Effector memory CD4-positive, alpha-beta T cell (primary cell): ENCODE data around the gene SLC29A3.
"Not testable (repeated sequence)": the region's sequence is repeated elsewhere in the genome, so short reads cannot be mapped to it uniquely, and the experiment has no call there.

Source experiments
- DNase-seq, 3 donors: peaks; one replicate each; pipeline ENCODE4 v3.0.0-alpha.2; 2020
- H3K27ac ChIP-seq: 2 replicates; pipeline ENCODE4 v1.7.0; 2013; ENCODE audit warnings: mild to moderate bottlenecking, low read length, moderate library complexity; ENCODE audit not compliant: insufficient read depth, poor library complexity, severe bottlenecking
- H3K27me3 ChIP-seq: replicated peaks from 2 replicates; pipeline ENCODE4 v1.7.0; 2013; ENCODE audit warnings: mild to moderate bottlenecking, low read length; ENCODE audit not compliant: insufficient read depth, control insufficient read depth, poor library complexity, severe bottlenecking
- H3K36me3 ChIP-seq: 2 replicates; pipeline ENCODE4 v1.7.0; 2013; ENCODE audit warnings: mild to moderate bottlenecking, low read length, moderate library complexity; ENCODE audit not compliant: control insufficient read depth, insufficient read depth
- H3K4me1 ChIP-seq: 2 replicates; pipeline ENCODE4 v1.7.0; 2013; ENCODE audit warnings: low read length, mild to moderate bottlenecking; ENCODE audit not compliant: control insufficient read depth, insufficient read depth, poor library complexity, severe bottlenecking
- H3K4me3 ChIP-seq: 2 replicates; pipeline ENCODE4 v1.7.0; 2013; ENCODE audit warnings: low read length, low read depth, mild to moderate bottlenecking; ENCODE audit not compliant: insufficient read depth, poor library complexity, severe bottlenecking
- H3K9me3 ChIP-seq: 2 replicates; pipeline ENCODE4 v1.7.0; 2013; ENCODE audit warnings: mild to moderate bottlenecking, low read length, moderate library complexity; ENCODE audit not compliant: control insufficient read depth

SLC29A3 gene

GRCh38 chr10:71351628-71352319 lies 32.7 kb downstream of the SLC29A3 start:
- no peaks in the 10 kb centered on the region for H3K36me3 ChIP-seq
- no peaks in the 10 kb centered on the region for H3K27me3 ChIP-seq

GRCh38 chr10:71353639-71354038 lies 34.6 kb downstream of the SLC29A3 start:
- peaks cover 10% of the 10 kb centered on the region for H3K36me3 ChIP-seq
- H3K4me3 ChIP-seq = no peak overlapping the region
- no peaks in the 10 kb centered on the region for H3K27me3 ChIP-seq
- H3K4me1 ChIP-seq = no peaks in the 10 kb centered on the region
- no peak for DNase-seq
- H3K9me3 ChIP-seq = no peaks in the 10 kb centered on the region
- no peak overlapping the region for H3K27ac ChIP-seq

More at GRCh38 chr10:71351628-71352319, 32.7 kb downstream of the SLC29A3 start:
- Histone ChIP-seq H3K4me3 (no peak overlapping the region), H3K4me1 (no peaks in the 10 kb centered on the region), H3K9me3 (no peaks in the 10 kb centered on the region), H3K27ac (no peak overlapping the region)
- DNase-seq = no peak

GRCh38 chr10:71354776-71355175 lies 35.7 kb downstream of the SLC29A3 start:
- H3K27ac ChIP-seq = no peak overlapping the region
- no peaks in the 10 kb centered on the region for H3K4me1 ChIP-seq
- no peak overlapping the region for H3K4me3 ChIP-seq
- H3K9me3 ChIP-seq = no peaks in the 10 kb centered on the region
- DNase-seq = no peak
- no peaks in the 10 kb centered on the region for H3K27me3 ChIP-seq
- peaks cover 10% of the 10 kb centered on the region for H3K36me3 ChIP-seq

- Histone ChIP-seq H3K4me3 (no peak overlapping the region), H3K27me3 (no peaks in the 10 kb centered on the region), H3K27ac (no peak overlapping the region), H3K4me1 (no peaks in the 10 kb centered on the region), H3K36me3 (peaks cover 10% of the 10 kb centered on the region), H3K9me3 (no peaks in the 10 kb centered on the region)
- DNase-seq = no peak
Measured at GRCh38 chr10:71355886-71356285, 36.8 kb downstream of the SLC29A3 start.

GRCh38 chr10:71357792-71358265 lies 38.8 kb downstream of the SLC29A3 start:
- H3K36me3 ChIP-seq = peaks cover 10% of the 10 kb centered on the region

GRCh38 chr10:71358277-71358676 lies 39.2 kb downstream of the SLC29A3 start:
- H3K9me3 ChIP-seq = no peaks in the 10 kb centered on the region
- H3K36me3 ChIP-seq = peaks cover 10% of the 10 kb centered on the region
- H3K27me3 ChIP-seq = no peaks in the 10 kb centered on the region
- no peak for DNase-seq
- no peak overlapping the region for H3K4me3 ChIP-seq
- H3K27ac ChIP-seq = no peak overlapping the region
- H3K4me1 ChIP-seq = no peaks in the 10 kb centered on the region

More at GRCh38 chr10:71357792-71358265, 38.8 kb downstream of the SLC29A3 start:
- Histone ChIP-seq H3K9me3 (no peaks in the 10 kb centered on the region), H3K27me3 (no peaks in the 10 kb centered on the region), H3K4me3 (no peak overlapping the region), H3K27ac (no peak overlapping the region), H3K4me1 (no peaks in the 10 kb centered on the region)
- no peak for DNase-seq

- H3K27ac ChIP-seq, H3K27me3 ChIP-seq, DNase-seq, H3K36me3 ChIP-seq, H3K9me3 ChIP-seq, H3K4me1 ChIP-seq, H3K4me3 ChIP-seq: not testable (repeated sequence)
Measured at GRCh38 chr10:71358906-71359305, 39.8 kb downstream of the SLC29A3 start.

GRCh38 chr10:71359364-71360046 lies 40.4 kb downstream of the SLC29A3 start:
- DNase-seq = no peak
- H3K27ac ChIP-seq = no peak overlapping the region

GRCh38 chr10:71360735-71361134 lies 41.7 kb downstream of the SLC29A3 start:
- Histone ChIP-seq H3K4me1 (no peaks in the 10 kb centered on the region), H3K27ac (no peak overlapping the region), H3K36me3 (peaks cover 10% of the 10 kb centered on the region), H3K9me3 (no peaks in the 10 kb centered on the region), H3K27me3 (no peaks in the 10 kb centered on the region), H3K4me3 (no peak overlapping the region)
- no peak for DNase-seq

More at GRCh38 chr10:71359364-71360046, 40.4 kb downstream of the SLC29A3 start:
- no peaks in the 10 kb centered on the region for H3K9me3 ChIP-seq
- no peaks in the 10 kb centered on the region for H3K27me3 ChIP-seq
- H3K4me3 ChIP-seq = no peak overlapping the region
- no peaks in the 10 kb centered on the region for H3K4me1 ChIP-seq
- peaks cover 10% of the 10 kb centered on the region for H3K36me3 ChIP-seq

GRCh38 chr10:71361581-71361980 lies 42.5 kb downstream of the SLC29A3 start:
- H3K4me3 ChIP-seq = no peak overlapping the region
- no peak overlapping the region for H3K27ac ChIP-seq
- DNase-seq = no peak
- no peaks in the 10 kb centered on the region for H3K27me3 ChIP-seq
- H3K9me3 ChIP-seq = no peaks in the 10 kb centered on the region
- H3K4me1 ChIP-seq = no peaks in the 10 kb centered on the region
- peaks cover 10% of the 10 kb centered on the region for H3K36me3 ChIP-seq
